Esophagus muscularis mucosa (tissue), 4 donors: ENCODE data around the gene ATOX1. TPM values are rescaled to one million over a fixed set of nuclear protein-coding genes. Genes with fewer than 3 reads are reported as not detected.

Source experiments
- DNase-seq: peaks from one replicate; pipeline ENCODE4 v3.0.0-alpha.2; 2017; ENCODE audit errors: extremely low spot score
- H3K27ac ChIP-seq, 4 donors: fragments of 200-600 bp; sonication (generic); replicated peaks in 1 of 4; 1 replicate in 3 of 4; 2 replicates in 1 of 4; pipeline ENCODE4 v1.5.1; 2016 to 2019; ENCODE audit warnings: mild to moderate bottlenecking in 1 of 4
- H3K27me3 ChIP-seq, 4 donors: fragments of 200-600 bp; sonication (generic); one replicate each; pipeline versions ENCODE4 v1.5.1 to v1.6.0; 2016 to 2019
- H3K36me3 ChIP-seq, 4 donors: fragments of 200-600 bp; sonication (generic); one replicate each; pipeline ENCODE4 v1.5.1; 2016 to 2019
- H3K4me1 ChIP-seq, 4 donors: fragments of 200-600 bp; sonication (generic); one replicate each; pipeline ENCODE4 v1.5.1; 2016 to 2019
- H3K4me3 ChIP-seq, 4 donors: fragments of 200-600 bp; sonication (generic); 1 replicate in 2 of 4; 2 replicates in 2 of 4; pipeline ENCODE4 v1.5.1; 2016 to 2019; ENCODE audit warnings: mild to moderate bottlenecking in 4 of 4, moderate library complexity in 1 of 4
- H3K9me3 ChIP-seq, 4 donors: fragments of 200-600 bp; sonication (generic); 1 replicate in 3 of 4; 2 replicates in 1 of 4; pipeline ENCODE4 v1.5.1; 2016 to 2019
- EP300 ChIP-seq: sonication (generic); formaldehyde crosslinking; IDR thresholded peaks from one replicate; pipeline ENCODE4 v1.6.1; 2017; ENCODE audit warnings: antibody characterized with exemption
- POLR2A ChIP-seq: fragments of 450-650 bp; IDR thresholded peaks from one replicate; pipeline ENCODE4 v1.6.1; 2017; ENCODE audit warnings: antibody characterized with exemption, moderate library complexity, mild to moderate bottlenecking, low read depth
- POLR2AphosphoS5 ChIP-seq, 2 donors: sonication (generic); formaldehyde crosslinking; IDR thresholded peaks; one replicate each; pipeline ENCODE4 v1.6.1; 2017; ENCODE audit warnings: antibody characterized with exemption in 2 of 2
- WGBS: methylation state at CpG from one replicate; pipeline ENCODE4 v1.1.5; 2018; 5-methylcytosine and 5-hydroxymethylcytosine counted together
- intact Hi-C: fragments of 100-400 bp; cut with DNase I; formaldehyde crosslinking; loops from one replicate; pipeline ENCODE4 v1.15.1; 2023
- total RNA-seq, 4 donors: library from RNA; depleted of rRNA; stranded (reverse); fragments of >200 nt; gene quantifications; one replicate each; pipeline versions ENCODE4 v1.1.0 to v1.2.1, GENCODE V29; 2016
- TF ChIP-seq, protein P1 (sequence below), 3 experiments: fragments of 200-600 bp in 2 of 3; fragments of 450-650 bp in 1 of 3; sonication (generic) in 2 of 3; IDR thresholded peaks; one replicate each; pipeline ENCODE4 v1.5.1; 2017 to 2019; ENCODE audit warnings: antibody characterized with exemption in 3 of 3, mild to moderate bottlenecking in 2 of 3, moderate library complexity in 1 of 3

Gene ATOX1
- total RNA-seq, 4 donors from 2014 or later, result 101 to 144 (median 114) TPM

- H3K36me3 ChIP-seq, result no peaks in the 10 kb centered on the region
- intact Hi-C loops, result no loop called here
- H3K4me1 ChIP-seq, result peaks cover 8 to 37% (median 28%) of the 10 kb centered on the region in 4 donors
- no peaks in the 10 kb centered on the region for H3K9me3 ChIP-seq
- no peaks in the 10 kb centered on the region for H3K27me3 ChIP-seq
- peak overlapping the region; percentile 13 to 45 (median 36) for H3K27ac ChIP-seq
- TF ChIP-seq POLR2AphosphoS5 (IDR thresholded peaks at IDR 0.05), result no peak
- TF ChIP-seq EP300, result no peak
- no peak for TF ChIP-seq POLR2A
- TF ChIP-seq, protein P1, sequence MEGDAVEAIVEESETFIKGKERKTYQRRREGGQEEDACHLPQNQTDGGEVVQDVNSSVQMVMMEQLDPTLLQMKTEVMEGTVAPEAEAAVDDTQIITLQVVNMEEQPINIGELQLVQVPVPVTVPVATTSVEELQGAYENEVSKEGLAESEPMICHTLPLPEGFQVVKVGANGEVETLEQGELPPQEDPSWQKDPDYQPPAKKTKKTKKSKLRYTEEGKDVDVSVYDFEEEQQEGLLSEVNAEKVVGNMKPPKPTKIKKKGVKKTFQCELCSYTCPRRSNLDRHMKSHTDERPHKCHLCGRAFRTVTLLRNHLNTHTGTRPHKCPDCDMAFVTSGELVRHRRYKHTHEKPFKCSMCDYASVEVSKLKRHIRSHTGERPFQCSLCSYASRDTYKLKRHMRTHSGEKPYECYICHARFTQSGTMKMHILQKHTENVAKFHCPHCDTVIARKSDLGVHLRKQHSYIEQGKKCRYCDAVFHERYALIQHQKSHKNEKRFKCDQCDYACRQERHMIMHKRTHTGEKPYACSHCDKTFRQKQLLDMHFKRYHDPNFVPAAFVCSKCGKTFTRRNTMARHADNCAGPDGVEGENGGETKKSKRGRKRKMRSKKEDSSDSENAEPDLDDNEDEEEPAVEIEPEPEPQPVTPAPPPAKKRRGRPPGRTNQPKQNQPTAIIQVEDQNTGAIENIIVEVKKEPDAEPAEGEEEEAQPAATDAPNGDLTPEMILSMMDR (IDR thresholded peaks at IDR 0.05), result no peak
- WGBS, result 44% methylated on average over 3 of the region's 3 CpGs
- DNase-seq, result no peak
- no peak overlapping the region for H3K4me3 ChIP-seq
Measured at GRCh38 chr5:151718646-151719045, 39.8 kb downstream of the ATOX1 start.

DNA sequence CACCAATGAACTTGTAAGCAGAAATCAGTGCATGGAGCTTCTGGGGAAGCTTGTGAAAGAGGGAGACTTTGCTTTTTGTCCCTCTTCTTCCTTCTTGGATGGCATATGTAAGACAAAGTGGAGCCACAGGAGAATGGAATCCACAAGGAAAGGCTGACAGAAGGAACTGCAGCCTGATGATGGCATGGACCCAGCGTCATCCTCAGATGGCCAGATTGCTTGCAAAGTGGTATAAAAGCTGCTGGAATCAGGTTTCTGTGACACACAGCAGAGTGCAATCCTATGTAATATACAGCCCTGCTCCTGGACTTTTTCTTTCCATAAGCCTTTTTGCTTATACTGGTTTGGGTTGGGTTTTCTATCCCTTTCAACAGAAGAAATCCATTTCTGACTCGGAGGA, 40.3 kb downstream of the ATOX1 start:
- Histone ChIP-seq H3K36me3 (no peaks in the 10 kb centered on the region), H3K27ac (peak overlapping the region in 3 of 4 donors; percentile 36 to 45 (median 36)), H3K9me3 (no peaks in the 10 kb centered on the region), H3K27me3 (no peaks in the 10 kb centered on the region), H3K4me1 (peaks cover 8 to 37% (median 28%) of the 10 kb centered on the region in 4 donors), H3K4me3 (no peak overlapping the region)
- 58% methylated on average over 2 of the region's 2 CpGs for WGBS
- DNase-seq, result no peak
- intact Hi-C loops, result no loop called here
- TF ChIP-seq EP300, result no peak
- TF ChIP-seq POLR2A, result no peak
- TF ChIP-seq POLR2AphosphoS5 (IDR thresholded peaks at IDR 0.05), result no peak
- TF ChIP-seq, protein P1 (IDR thresholded peaks at IDR 0.05), result no peak

DNA sequence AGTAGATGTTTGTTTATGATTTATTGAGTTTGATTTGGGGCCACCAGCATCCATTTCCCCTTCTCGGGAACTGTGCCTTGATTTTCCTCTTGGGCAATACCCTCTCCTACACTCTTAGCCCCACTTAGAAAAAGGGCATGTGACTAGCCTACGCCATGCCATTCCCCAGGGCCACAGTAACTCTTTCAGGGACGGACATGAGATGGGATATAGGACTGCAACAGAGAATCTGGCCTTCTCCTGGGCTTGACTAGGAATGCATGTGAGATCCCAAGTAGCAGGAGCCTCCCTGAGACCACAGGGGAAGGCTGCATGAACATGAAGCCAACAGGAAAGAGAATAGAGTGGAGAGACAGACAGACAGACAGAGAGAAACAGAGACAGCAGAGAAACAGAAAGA, 41.0 kb downstream of the ATOX1 start:
- H3K27ac ChIP-seq, result no peak overlapping the region
- H3K27me3 ChIP-seq, result no peaks in the 10 kb centered on the region
- H3K4me3 ChIP-seq, result no peak overlapping the region
- intact Hi-C loops, result no loop called here
- no peaks in the 10 kb centered on the region for H3K36me3 ChIP-seq
- peaks cover 8 to 37% (median 28%) of the 10 kb centered on the region in 4 donors for H3K4me1 ChIP-seq
- WGBS, result 77% methylated on average over 3 of the region's 3 CpGs
- TF ChIP-seq EP300 (no peak), POLR2A (no peak), POLR2AphosphoS5 (IDR thresholded peaks at IDR 0.05) (no peak)
- TF ChIP-seq, protein P1 (IDR thresholded peaks at IDR 0.05), result no peak
- no peak for DNase-seq
- H3K9me3 ChIP-seq, result no peaks in the 10 kb centered on the region

GRCh38 chr5:151709109-151709735, 49.2 kb downstream of the ATOX1 start:
- DNase-seq, result no peak
- H3K27me3 ChIP-seq, result no peaks in the 10 kb centered on the region
- no peak for TF ChIP-seq POLR2AphosphoS5 (IDR thresholded peaks at IDR 0.05)
- TF ChIP-seq POLR2A, result no peak
- no peak for TF ChIP-seq EP300
- TF ChIP-seq, protein P1 (IDR thresholded peaks at IDR 0.05), result no peak
- no peak overlapping the region for H3K27ac ChIP-seq
- no peaks in the 10 kb centered on the region for H3K9me3 ChIP-seq
- H3K4me3 ChIP-seq, result no peak overlapping the region
- 85% methylated on average over 13 of the region's 13 CpGs for WGBS
- H3K4me1 ChIP-seq, result peaks cover 0 to 4% (median 0%) of the 10 kb centered on the region in 4 donors
- no peaks in the 10 kb centered on the region for H3K36me3 ChIP-seq
- intact Hi-C loops, result no loop called here

GRCh38 chr5:151708126-151708525, 50.3 kb downstream of the ATOX1 start:
- no peaks in the 10 kb centered on the region for H3K27me3 ChIP-seq
- no peak for DNase-seq
- no peaks in the 10 kb centered on the region for H3K9me3 ChIP-seq
- intact Hi-C loops, result no loop called here
- H3K36me3 ChIP-seq, result no peaks in the 10 kb centered on the region
- TF ChIP-seq POLR2AphosphoS5 (IDR thresholded peaks at IDR 0.05) (no peak), EP300 (no peak), POLR2A (no peak)
- TF ChIP-seq, protein P1 (IDR thresholded peaks at IDR 0.05), result no peak
- H3K27ac ChIP-seq, result no peak overlapping the region
- no peak overlapping the region for H3K4me3 ChIP-seq
- peaks cover 0 to 4% (median 0%) of the 10 kb centered on the region in 4 donors for H3K4me1 ChIP-seq
